Colonic mucosa (tissue), 4 donors: ENCODE data around the gene SPAG16. TPM values are rescaled to one million over a fixed set of nuclear protein-coding genes. Genes with fewer than 3 reads are reported as not detected.

Experiments
- DNase-seq: peaks from one replicate; pipeline ENCODE4 v3.0.0-alpha.2; 2020
- H3K27ac ChIP-seq: fragments of 200-600 bp; one replicate; pipeline ENCODE4 v1.8.0; 2021
- H3K27me3 ChIP-seq: fragments of 200-600 bp; one replicate; pipeline ENCODE4 v1.8.0; 2021
- H3K36me3 ChIP-seq: fragments of 200-600 bp; one replicate; pipeline ENCODE4 v1.8.0; 2021
- H3K4me1 ChIP-seq: fragments of 200-600 bp; one replicate; pipeline ENCODE4 v1.8.0; 2021; ENCODE audit warnings: mild to moderate bottlenecking
- H3K4me3 ChIP-seq: fragments of 200-600 bp; one replicate; pipeline ENCODE4 v1.8.0; 2021
- H3K9ac ChIP-seq, 2 donors: one replicate each; pipeline ENCODE4 v1.7.0; 2013; ENCODE audit warnings: control low read depth in 2 of 2, low read depth in 2 of 2, low read length in 2 of 2
- H3K9me3 ChIP-seq: fragments of 200-600 bp; one replicate; pipeline ENCODE4 v1.8.0; 2021
- intact Hi-C: fragments of 100-400 bp; cut with DNase I; formaldehyde crosslinking; loops from one replicate; pipeline ENCODE4 v1.14.1; 2022
- total RNA-seq, 2 donors: library from RNA; stranded (reverse); fragmentation: NEBNext Ultra II Directional in 1 of 2; extraction: Animal tissue kit (Norgen Biotek cat#: 25700) in 1 of 2; gene quantifications; one replicate each; pipeline ENCODE4 v1.2.1, GENCODE V29; 2021
- TF ChIP-seq, protein P1 (sequence below): fragments of 200-600 bp; IDR thresholded peaks from one replicate; pipeline ENCODE4 v1.8.0; 2022; ENCODE audit warnings: antibody characterized with exemption, mild to moderate bottlenecking
- donor health status: healthy.
- donor health status: DM: no; HTN: no; CAD: no.
- donor health status: DM: no; HTN: no; CAD: no.

SPAG16 gene
- total RNA-seq, 2 donors from 2014 or later = 18.6 to 25.5 TPM

DNA sequence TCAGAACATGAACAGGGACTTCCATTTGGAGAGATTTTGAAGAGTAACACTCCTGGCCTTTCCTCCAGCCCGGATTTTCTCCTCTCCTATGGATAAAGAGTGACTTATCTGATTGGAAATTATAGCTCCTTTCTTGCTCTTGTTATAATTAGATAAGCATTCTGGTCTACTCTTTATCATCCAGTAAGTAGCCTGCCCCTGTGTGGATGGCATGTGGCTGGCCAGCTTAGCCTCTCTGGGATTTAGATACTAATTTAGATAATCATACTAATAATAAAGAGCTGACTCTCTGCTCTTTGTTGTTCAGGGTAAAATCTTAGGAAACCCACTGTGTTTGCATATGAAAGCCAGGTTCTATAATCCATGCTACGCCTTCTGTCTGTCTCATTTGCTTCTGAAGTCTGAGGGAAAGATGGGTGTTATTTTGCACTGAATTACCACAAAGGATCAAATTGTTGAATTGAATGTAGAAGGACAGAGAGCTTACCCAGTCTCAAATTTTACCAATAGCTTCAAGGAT, 438.8 kb downstream of the SPAG16 start:
- intact Hi-C loops = no loop called here
- Histone ChIP-seq H3K27me3 (no peaks in the 10 kb centered on the region), H3K9me3 (no peaks in the 10 kb centered on the region), H3K9ac (no peak overlapping the region), H3K4me1 (no peaks in the 10 kb centered on the region), H3K27ac (no peak overlapping the region), H3K36me3 (no peaks in the 10 kb centered on the region), H3K4me3 (no peak overlapping the region)
- TF ChIP-seq, protein P1, sequence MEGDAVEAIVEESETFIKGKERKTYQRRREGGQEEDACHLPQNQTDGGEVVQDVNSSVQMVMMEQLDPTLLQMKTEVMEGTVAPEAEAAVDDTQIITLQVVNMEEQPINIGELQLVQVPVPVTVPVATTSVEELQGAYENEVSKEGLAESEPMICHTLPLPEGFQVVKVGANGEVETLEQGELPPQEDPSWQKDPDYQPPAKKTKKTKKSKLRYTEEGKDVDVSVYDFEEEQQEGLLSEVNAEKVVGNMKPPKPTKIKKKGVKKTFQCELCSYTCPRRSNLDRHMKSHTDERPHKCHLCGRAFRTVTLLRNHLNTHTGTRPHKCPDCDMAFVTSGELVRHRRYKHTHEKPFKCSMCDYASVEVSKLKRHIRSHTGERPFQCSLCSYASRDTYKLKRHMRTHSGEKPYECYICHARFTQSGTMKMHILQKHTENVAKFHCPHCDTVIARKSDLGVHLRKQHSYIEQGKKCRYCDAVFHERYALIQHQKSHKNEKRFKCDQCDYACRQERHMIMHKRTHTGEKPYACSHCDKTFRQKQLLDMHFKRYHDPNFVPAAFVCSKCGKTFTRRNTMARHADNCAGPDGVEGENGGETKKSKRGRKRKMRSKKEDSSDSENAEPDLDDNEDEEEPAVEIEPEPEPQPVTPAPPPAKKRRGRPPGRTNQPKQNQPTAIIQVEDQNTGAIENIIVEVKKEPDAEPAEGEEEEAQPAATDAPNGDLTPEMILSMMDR = no peak
- DNase-seq = no peak

DNA sequence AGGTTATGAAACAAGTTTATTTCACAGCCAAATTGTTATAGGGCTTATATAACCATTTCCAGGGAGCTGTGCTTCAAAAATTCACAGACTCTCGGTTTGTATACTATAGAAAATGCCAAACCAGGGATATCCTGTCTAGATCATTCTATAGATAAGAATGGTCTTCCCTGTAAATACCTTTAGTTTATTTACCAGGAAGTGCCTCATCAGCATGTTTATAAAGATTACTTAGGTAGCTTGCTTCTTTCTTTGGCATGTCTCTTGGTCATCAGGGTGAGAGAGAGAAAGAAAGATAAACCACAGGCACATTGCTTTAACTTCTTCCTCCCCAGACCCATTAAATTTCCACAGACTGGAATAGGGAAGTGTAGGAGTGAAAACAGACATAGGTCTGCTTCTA, 439.4 kb downstream of the SPAG16 start:
- H3K36me3 ChIP-seq = no peaks in the 10 kb centered on the region
- intact Hi-C loops = no loop called here
- no peak overlapping the region for H3K4me3 ChIP-seq
- TF ChIP-seq, protein P1 = no peak
- no peaks in the 10 kb centered on the region for H3K9me3 ChIP-seq
- no peak for DNase-seq
- H3K27ac ChIP-seq = no peak overlapping the region
- H3K4me1 ChIP-seq = no peaks in the 10 kb centered on the region
- H3K27me3 ChIP-seq = no peaks in the 10 kb centered on the region
- no peak overlapping the region for H3K9ac ChIP-seq

DNA sequence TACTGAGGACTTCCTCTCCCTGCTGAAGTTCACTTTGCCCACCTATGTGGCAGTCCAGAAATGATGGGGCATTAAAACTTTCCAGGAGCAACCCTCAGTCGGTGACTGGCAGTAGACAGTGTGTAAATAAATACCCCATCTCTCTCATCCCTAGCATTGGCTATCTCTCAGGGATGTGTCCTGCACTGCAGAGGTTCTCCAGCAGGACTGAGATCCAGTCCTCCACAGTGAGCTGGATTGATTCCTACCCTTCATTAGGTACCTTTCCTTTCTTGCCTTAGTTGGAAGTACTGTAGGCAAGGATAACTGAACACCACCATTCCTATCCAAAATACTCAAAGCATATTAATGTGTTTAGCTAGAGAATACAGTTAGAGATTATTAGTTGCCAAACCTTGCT, 441.8 kb downstream of the SPAG16 start:
- intact Hi-C loops = no loop called here
- Histone ChIP-seq H3K4me1 (no peaks in the 10 kb centered on the region), H3K9ac (no peak overlapping the region), H3K36me3 (no peaks in the 10 kb centered on the region), H3K27me3 (no peaks in the 10 kb centered on the region), H3K27ac (no peak overlapping the region), H3K9me3 (no peaks in the 10 kb centered on the region), H3K4me3 (no peak overlapping the region)
- TF ChIP-seq, protein P1 = no peak
- no peak for DNase-seq

DNA sequence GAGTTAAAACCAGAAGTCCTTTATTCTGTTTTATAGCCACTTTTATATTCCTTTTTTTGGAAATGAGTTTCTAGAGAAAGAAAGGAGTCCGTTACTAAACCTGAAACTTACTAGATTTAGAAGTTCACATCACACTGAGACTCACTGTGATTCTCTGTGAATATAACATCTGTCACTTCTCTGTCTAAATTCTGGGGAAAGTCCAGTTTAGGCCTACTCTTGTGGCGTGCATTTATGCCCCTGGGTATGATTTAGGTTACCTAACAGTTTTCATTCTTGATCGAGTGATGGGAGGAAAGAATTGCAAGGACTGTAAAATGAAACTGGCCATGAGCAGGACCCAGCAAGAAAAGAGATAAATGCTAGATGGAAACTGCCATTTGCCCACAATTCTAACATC, 449.6 kb downstream of the SPAG16 start:
- Histone ChIP-seq H3K4me1 (no peaks in the 10 kb centered on the region), H3K27me3 (no peaks in the 10 kb centered on the region), H3K36me3 (no peaks in the 10 kb centered on the region), H3K9ac (no peak overlapping the region), H3K27ac (no peak overlapping the region), H3K9me3 (no peaks in the 10 kb centered on the region), H3K4me3 (no peak overlapping the region)
- TF ChIP-seq, protein P1 = no peak
- DNase-seq = no peak
- intact Hi-C loops = no loop called here

DNA sequence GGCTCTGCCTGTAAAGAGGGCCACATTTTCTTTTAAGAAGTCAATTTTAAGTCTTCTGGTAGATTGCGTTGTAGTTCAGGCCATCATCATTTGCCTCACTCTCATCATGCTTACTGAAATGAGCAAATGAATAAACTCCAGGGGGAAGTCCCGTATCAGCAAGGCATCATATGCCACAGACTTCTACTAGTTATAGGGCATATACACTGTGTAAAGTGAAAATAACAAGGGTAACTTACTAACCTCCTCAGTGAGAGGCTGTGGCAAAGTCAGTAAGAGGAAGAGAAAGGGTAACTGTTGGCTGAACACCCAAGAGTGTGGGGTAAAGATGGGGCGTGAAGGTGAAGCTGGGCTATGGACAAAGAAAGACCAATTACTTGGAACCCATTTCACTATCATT, 456.2 kb downstream of the SPAG16 start:
- TF ChIP-seq, protein P1 = no peak
- no peak for DNase-seq
- Histone ChIP-seq H3K27ac (no peak overlapping the region), H3K36me3 (no peaks in the 10 kb centered on the region), H3K27me3 (no peaks in the 10 kb centered on the region), H3K9me3 (no peaks in the 10 kb centered on the region), H3K4me1 (no peaks in the 10 kb centered on the region), H3K9ac (no peak overlapping the region), H3K4me3 (no peak overlapping the region)
- intact Hi-C loops = no loop called here
